ENCODE results near the gene SCAND1.

DNA sequence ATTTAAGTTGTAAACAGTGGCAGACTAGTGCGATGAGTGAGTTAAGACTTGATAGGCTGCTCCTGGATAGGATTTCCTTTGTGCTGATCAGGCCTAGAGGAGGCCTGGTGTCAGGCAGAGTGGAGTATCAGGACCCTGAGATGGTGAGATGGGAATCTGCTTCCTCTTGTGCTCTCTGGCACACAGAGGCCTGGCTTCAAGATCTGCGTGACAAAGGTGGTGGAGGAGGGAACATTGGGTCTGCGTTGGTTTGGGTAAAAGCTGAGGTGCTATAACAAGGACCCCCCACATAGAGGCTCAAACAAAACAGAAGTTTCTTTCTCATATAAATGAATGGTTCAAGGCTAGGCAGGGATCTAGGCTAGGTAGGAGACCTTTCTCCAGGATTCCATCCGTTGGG is 20.3 kb downstream of the SCAND1 start:
- TF ChIP-seq, protein P1, sequence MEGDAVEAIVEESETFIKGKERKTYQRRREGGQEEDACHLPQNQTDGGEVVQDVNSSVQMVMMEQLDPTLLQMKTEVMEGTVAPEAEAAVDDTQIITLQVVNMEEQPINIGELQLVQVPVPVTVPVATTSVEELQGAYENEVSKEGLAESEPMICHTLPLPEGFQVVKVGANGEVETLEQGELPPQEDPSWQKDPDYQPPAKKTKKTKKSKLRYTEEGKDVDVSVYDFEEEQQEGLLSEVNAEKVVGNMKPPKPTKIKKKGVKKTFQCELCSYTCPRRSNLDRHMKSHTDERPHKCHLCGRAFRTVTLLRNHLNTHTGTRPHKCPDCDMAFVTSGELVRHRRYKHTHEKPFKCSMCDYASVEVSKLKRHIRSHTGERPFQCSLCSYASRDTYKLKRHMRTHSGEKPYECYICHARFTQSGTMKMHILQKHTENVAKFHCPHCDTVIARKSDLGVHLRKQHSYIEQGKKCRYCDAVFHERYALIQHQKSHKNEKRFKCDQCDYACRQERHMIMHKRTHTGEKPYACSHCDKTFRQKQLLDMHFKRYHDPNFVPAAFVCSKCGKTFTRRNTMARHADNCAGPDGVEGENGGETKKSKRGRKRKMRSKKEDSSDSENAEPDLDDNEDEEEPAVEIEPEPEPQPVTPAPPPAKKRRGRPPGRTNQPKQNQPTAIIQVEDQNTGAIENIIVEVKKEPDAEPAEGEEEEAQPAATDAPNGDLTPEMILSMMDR (IDR thresholded peaks at IDR 0.05): no peak
- no peak for TF ChIP-seq POLR2A (IDR thresholded peaks at IDR 0.05)

All from thyroid gland (tissue), 4 donors.